GM12872 (cell line): ENCODE data around the gene LCN15.

ENCODE experiments used
- TF ChIP-seq, protein P1 (sequence below): IDR thresholded peaks from 3 replicates; pipeline ENCODE4 v1.5.1; 2011; ENCODE audit warnings: low read depth, mild to moderate bottlenecking, low read length, moderate library complexity; ENCODE audit not compliant: insufficient read depth

The LCN15 gene

DNA sequence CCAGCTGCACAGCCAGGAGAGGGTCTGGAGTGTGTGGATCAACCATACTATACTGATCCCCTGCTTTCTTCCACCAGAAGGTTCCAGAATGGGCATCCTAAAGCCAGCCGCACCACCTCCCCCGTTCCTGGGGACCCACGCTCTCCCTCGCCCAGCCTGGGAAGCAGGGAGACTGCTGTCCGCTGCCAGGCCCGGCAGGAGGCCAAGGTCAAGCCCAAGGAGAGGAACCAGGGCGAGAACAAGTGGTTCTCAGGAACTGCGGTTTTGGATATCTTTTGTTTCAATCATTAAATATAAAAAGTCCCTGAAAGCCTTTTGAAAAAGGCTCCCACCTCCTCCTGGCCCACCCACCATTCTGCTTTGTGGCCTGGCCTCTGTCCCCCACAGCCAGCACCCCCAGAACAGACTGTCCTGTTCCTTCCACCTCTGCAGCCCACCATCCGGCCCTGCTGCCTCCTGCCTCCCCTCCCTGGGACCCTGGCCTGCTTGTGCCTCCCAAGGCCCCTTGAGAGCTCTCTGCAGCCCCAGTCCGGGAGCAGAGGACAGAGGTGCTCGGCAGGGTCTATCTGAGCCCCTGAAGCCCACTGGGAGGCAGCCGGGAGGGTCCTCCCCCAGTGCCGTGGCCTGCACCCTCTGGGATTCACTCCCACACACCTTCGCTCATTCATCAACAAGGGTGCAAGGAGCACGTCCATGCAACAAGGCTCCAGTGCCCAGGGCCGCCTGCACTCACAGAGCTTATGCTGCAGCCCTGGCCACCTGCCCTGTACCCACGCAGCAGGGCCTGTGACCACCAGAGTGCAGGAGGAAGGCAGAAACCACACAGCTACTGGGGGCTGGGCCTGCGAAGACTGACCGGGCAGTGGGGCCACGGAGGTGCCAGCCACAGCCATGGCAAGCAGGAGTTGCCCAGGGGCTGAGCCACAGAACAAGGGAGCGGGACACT is 15.4 kb downstream of the LCN15 start:
- TF ChIP-seq, protein P1, sequence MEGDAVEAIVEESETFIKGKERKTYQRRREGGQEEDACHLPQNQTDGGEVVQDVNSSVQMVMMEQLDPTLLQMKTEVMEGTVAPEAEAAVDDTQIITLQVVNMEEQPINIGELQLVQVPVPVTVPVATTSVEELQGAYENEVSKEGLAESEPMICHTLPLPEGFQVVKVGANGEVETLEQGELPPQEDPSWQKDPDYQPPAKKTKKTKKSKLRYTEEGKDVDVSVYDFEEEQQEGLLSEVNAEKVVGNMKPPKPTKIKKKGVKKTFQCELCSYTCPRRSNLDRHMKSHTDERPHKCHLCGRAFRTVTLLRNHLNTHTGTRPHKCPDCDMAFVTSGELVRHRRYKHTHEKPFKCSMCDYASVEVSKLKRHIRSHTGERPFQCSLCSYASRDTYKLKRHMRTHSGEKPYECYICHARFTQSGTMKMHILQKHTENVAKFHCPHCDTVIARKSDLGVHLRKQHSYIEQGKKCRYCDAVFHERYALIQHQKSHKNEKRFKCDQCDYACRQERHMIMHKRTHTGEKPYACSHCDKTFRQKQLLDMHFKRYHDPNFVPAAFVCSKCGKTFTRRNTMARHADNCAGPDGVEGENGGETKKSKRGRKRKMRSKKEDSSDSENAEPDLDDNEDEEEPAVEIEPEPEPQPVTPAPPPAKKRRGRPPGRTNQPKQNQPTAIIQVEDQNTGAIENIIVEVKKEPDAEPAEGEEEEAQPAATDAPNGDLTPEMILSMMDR: no peak

DNA sequence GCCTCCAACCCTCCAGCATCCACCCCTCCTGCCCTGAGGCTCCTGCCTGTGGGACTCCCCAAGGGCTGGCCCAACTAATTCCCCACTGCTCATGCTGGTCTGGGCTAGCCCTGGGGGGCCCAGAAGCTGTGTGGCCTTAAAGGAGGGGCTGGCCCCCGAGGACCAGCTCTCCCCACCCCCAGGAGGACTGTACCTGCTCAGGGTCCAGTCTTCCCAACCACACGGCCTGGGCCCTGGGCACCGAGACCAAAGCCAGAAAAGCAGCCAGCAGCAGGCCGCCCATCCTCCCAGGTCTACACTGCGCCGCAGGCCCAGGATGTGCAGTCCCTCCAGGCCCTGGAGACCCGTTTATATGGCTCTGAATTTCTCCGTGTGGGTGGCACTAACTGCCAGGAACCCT is 16.1 kb downstream of the LCN15 start, which contains the start of gene LCN6:
Gene LCN6 (minus strand): TSS at position 325 of the 400 bp plus-strand sequence. CDS start 42 bp downstream, at position 283.
- TF ChIP-seq, protein P1: no peak

DNA sequence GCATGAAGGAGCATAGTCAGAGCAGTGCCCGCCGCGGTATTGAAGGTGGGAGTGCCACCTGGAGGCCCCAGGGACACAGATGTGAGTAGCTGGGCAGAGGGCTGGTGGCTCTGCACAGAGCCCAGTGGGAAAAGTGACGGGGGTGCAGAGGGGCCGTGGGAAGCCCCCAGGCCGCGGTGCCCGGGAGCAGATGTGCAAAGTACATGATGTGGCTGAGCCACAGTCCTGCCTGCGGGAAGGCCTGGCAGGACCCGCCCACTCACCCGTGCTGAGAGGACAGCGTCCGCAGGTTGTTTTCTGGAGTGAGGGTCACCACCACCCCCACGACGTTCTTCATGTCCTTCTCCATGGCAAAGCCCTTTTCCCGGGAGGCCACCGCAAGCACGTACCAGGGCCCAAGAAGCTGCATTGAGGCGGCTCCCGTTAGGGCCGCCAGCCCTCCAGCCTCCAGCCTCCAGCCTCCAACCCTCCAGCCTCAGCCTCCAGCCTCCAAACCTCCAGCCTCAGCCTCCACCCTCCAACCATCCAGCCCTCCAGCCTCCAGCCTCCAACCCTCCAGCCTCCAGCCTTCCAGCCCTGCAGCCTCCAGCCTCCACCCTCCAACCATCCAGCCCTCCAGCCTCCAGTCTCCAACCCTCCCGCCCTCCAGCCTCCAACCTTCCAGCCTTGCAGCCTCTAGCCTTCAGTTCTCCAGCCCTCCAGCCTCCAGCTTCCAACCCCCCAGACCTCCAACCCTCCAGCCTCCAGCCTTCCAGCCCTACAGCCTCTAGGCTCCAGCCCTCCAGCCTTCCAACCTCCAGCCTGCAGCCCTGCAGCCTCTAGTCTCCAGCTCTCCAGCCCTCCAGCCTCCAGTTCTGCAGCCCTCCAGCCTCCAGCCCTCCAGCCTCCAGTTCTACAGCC is 16.9 kb downstream of the LCN15 start:
- TF ChIP-seq, protein P1: no peak

DNA sequence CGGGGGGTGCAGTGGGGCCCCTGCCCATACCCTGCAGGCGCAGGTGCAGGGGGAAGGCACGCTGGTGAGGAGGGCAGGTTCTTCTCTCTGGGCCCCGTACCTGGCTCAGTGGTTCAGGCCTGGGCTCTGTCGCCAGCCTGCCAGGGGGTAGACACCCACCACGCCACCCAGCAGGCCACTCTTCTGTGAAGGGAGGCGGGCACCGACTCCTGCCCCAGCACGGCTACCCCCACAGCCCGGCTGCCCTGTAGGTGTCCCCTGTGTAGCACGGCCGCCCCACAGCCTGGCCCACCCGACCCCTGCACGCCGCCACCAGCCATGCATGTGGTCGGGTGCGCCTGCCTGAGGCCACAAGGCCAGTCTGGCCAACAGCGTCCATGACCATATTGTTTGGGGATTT is 17.7 kb downstream of the LCN15 start:
- TF ChIP-seq, protein P1: no peak

DNA sequence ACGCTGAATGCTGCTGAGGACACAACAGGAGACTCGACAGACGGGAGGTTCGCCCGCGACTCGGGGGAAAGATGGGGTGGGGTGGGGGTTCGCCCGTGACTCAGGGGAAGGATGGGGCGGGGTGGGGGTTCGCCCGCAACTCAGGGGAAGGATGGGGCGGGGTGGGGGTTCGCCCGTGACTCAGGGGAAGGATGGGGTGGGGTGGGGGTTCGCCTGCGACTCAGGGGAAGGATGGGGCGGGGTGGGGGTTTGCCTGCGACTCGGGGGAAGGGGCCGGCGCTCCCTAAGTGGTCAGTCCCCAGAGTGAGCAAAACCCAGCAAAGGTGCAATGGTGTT is 18.2 kb downstream of the LCN15 start:
- TF ChIP-seq, protein P1: no peak

DNA sequence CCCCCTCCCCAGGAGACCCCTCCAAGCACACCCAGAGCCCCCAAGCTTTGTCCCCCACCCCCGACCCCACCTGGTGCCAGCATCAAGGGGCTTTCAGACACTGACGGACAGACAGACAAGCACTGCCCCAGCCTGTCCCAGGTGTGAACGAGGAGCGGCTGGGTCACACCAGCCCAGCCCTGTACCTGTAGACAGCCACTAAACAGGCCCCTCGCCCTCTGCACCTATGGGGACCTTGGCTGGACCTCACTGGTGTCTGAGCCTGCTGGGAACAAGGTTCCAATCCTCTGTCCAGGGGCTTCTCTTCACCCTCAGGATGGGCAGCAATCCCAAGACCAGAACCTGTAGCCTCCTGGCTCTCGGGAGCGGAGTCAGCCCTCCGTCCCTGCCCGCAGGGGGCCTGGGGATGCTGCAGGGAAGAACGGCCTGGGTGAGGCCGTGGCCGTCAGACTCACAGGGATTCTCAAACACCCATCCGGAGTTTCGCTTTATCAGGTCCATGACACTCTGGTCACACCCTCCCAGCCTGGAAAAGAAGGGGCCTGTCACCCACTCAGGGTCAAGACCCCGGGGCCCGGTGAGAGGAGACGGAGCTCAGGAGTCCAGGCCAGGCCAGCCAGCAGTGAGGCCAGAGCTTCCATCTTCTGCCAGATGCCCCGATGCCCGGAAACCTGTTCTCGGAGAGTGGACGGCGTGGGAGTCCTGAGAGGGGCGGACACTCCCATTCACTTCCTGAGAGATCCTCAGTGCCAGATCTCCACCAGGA is 18.7 kb downstream of the LCN15 start:
- TF ChIP-seq, protein P1: no peak

DNA sequence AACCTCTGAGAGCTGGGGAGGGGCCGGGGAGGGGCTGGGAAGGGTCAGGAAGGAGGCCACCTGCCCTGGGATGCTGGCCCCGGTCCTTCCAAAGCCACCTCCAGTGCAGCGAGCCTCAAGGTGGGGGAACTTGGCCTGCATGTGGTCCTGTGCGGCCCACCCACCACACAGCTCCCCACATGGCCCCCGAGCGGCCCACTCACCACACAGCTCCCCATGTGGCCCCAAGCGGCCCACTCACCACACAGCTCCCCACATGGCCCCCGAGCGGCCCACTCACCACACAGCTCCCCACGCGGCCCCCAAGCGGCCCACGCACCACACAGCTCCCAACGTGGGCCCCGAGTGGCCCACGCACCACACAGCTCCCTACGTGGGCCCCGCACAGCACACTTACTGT is 19.5 kb downstream of the LCN15 start:
- TF ChIP-seq, protein P1: no peak
